OCI-LY3 (cell line): Measurements from ENCODE around the gene GRAP2.

ENCODE experiments used
- EZH2phosphoT487 ChIP-seq: fragments of 200-600 bp; shearing (Covaris generic); IDR thresholded peaks from 2 replicates; pipeline ENCODE4 v1.6.1; 2018; ENCODE audit warnings: antibody characterized with exemption, mixed run types, low read depth
- TF ChIP-seq, protein P1 (sequence below): fragments of 200-600, 300-600 bp; sonication (generic); IDR thresholded peaks from 2 replicates; pipeline ENCODE4 v1.5.1; 2014; ENCODE audit warnings: antibody characterized with exemption, low read length, low read depth

GRCh38 chr22:39967103-39967829, 66.4 kb downstream of the GRAP2 start:
- TF ChIP-seq, protein P1, sequence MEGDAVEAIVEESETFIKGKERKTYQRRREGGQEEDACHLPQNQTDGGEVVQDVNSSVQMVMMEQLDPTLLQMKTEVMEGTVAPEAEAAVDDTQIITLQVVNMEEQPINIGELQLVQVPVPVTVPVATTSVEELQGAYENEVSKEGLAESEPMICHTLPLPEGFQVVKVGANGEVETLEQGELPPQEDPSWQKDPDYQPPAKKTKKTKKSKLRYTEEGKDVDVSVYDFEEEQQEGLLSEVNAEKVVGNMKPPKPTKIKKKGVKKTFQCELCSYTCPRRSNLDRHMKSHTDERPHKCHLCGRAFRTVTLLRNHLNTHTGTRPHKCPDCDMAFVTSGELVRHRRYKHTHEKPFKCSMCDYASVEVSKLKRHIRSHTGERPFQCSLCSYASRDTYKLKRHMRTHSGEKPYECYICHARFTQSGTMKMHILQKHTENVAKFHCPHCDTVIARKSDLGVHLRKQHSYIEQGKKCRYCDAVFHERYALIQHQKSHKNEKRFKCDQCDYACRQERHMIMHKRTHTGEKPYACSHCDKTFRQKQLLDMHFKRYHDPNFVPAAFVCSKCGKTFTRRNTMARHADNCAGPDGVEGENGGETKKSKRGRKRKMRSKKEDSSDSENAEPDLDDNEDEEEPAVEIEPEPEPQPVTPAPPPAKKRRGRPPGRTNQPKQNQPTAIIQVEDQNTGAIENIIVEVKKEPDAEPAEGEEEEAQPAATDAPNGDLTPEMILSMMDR: no peak
- TF ChIP-seq EZH2phosphoT487: no peak
